22Rv1 (cell line): ENCODE measurements around the gene SIRT2.

ENCODE experiments used
- H3K27ac ChIP-seq: fragments of 450-650 bp; 2 replicates; pipeline ENCODE4 v1.5.1; 2017
- ZFX ChIP-seq: fragments of 450-650 bp; IDR thresholded peaks from 2 replicates; pipeline ENCODE4 v1.6.1; 2017; ENCODE audit warnings: antibody characterized with exemption, borderline replicate concordance
- TF ChIP-seq, protein P1 (sequence below): fragments of 450-650 bp; IDR thresholded peaks from 2 replicates; pipeline ENCODE4 v1.5.1; 2017; ENCODE audit warnings: mild to moderate bottlenecking

The SIRT2 gene

GRCh38 chr19:38911388-38912001, 12.1 kb upstream of the SIRT2 start:
- H3K27ac ChIP-seq: no peak overlapping the region
- TF ChIP-seq ZFX: no peak
- TF ChIP-seq, protein P1, sequence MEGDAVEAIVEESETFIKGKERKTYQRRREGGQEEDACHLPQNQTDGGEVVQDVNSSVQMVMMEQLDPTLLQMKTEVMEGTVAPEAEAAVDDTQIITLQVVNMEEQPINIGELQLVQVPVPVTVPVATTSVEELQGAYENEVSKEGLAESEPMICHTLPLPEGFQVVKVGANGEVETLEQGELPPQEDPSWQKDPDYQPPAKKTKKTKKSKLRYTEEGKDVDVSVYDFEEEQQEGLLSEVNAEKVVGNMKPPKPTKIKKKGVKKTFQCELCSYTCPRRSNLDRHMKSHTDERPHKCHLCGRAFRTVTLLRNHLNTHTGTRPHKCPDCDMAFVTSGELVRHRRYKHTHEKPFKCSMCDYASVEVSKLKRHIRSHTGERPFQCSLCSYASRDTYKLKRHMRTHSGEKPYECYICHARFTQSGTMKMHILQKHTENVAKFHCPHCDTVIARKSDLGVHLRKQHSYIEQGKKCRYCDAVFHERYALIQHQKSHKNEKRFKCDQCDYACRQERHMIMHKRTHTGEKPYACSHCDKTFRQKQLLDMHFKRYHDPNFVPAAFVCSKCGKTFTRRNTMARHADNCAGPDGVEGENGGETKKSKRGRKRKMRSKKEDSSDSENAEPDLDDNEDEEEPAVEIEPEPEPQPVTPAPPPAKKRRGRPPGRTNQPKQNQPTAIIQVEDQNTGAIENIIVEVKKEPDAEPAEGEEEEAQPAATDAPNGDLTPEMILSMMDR: no peak

GRCh38 chr19:38910488-38910887, 11.1 kb upstream of the SIRT2 start:
- TF ChIP-seq, protein P1: no peak
- no peak overlapping the region for H3K27ac ChIP-seq

- no peak overlapping the region for H3K27ac ChIP-seq
- no peak for TF ChIP-seq ZFX
- TF ChIP-seq, protein P1: no peak
Measured at GRCh38 chr19:38908911-38909310, 9.5 kb upstream of the SIRT2 start.

GRCh38 chr19:38907670-38908069, 8.3 kb upstream of the SIRT2 start:
- no peak overlapping the region for H3K27ac ChIP-seq
- TF ChIP-seq, protein P1: no peak
- no peak for TF ChIP-seq ZFX

DNA sequence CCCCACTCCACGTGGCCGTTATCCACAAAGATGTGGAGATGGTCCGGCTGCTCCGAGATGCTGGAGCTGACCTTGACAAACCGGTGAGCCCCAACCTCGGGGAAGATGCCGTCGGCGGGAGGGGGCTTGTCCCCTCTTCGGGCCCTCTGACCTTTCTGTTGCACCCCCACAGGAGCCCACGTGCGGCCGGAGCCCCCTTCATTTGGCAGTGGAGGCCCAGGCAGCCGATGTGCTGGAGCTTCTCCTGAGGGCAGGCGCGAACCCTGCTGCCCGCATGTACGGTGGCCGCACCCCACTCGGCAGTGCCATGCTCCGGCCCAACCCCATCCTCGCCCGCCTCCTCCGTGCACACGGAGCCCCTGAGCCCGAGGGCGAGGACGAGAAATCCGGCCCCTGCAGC, 7.8 kb upstream of the SIRT2 start:
- H3K27ac ChIP-seq: no peak overlapping the region
- TF ChIP-seq ZFX: no peak
- TF ChIP-seq, protein P1: no peak

DNA sequence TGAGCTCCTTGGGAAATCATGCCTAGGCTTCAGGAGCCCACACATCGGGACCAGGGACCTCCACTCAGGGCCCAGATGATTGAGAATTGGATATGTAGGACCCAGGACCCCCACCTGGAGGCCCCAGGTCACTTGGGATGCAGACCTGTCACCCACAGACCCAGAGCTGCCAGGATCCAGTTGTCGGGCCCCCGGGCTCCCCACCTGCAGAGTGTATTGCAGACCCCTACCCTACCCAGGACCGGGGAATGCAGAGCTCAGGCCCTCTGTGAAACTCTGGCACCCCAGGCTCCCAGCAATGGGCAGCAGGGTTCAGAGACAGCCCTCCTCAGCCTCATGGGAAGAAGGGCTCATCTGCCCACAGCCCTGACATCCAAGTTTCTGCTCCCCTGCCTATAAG, 6.2 kb upstream of the SIRT2 start:
- no peak overlapping the region for H3K27ac ChIP-seq
- TF ChIP-seq, protein P1: no peak
- TF ChIP-seq ZFX: no peak

GRCh38 chr19:38904581-38905539, 5.4 kb upstream of the SIRT2 start:
- TF ChIP-seq ZFX: no peak
- TF ChIP-seq, protein P1: no peak
- H3K27ac ChIP-seq: no peak overlapping the region
